GM21367 (cell line): ENCODE results near the gene RADIL.

Experiments
- ATAC-seq: cut with Tn5 transposase; IDR thresholded peaks from one replicate; pipeline ENCODE4 v1.9.1; 2021; ENCODE audit not compliant: unreplicated experiment

The RADIL gene

DNA sequence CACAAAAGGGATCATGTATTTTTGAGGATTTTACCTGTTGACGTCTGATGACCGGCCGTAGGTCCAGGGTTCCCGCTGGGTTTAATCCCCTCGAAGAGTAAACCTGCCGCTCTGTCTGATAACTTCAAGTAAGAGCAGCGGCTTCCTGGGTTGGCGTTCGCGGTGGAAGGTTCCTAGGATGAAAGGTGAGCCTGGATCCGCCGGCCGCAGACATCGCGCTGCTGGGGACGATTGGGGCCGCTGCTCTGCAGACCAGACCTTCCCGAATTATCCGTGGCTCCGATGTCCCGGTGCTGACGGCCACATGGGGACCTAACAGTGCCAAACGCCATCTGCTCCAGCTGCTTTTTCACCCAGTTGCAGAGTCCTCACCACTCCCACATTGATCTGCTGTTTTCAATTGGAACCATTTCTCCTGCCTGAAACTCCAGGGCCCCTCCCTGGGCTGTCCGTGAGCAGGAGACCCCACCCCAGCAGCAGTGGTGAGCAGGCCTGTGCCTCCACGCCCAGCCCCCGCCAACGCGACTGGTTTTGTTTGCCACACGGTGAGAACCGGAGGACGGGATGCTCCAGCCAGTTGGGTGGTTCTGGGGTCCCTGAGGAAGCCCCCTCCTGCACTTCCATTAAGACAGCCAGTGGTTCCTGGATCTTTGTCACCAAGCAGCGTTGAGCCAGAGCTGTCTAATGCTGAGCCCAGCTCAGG, 120.3 kb downstream of the RADIL start:
- ATAC-seq = no peak

DNA sequence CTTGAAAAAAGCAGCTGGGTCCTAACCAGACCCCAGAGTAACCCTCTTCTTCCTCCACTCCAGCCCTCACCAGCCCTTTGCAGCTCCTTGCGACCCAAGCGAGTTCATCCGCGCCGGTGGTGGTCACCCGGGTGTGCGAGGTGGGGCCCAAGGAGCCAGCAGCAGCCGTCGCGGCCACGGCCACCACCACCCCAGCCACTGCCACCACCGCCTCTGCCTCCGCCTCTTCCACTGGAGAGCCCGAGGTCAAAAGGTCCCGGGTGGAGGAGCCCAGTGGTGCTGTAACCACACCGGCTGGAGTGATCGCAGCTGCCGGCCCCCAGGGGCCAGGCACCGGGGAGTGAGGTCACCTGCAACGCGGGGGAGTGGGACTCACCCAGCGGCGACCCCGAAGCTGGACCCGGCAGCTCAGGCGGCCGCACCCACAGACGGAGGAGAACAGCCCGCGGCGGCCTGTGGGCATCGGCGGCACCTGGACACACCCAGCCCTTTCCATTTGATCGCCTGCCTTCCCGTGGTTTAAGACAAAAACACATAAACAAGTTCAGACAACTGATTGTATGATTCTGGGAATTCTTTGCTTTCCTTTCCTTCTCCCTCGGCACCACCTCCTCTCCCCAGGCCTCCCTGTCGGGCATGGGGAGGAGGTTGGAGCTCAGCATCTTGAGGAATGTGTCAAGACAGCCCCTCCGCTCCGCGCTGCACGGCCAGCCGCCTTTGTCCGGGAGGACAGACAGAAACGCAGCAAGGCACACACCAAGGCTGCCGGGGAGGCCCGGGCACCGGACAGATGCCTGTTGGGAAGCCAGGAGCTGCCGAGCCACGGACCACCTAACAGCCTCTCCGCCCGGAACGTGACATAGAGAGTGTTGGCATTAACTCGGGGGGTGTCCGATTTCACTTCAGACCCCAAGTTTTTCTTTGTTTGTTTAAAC, 121.1 kb downstream of the RADIL start:
- no peak for ATAC-seq

DNA sequence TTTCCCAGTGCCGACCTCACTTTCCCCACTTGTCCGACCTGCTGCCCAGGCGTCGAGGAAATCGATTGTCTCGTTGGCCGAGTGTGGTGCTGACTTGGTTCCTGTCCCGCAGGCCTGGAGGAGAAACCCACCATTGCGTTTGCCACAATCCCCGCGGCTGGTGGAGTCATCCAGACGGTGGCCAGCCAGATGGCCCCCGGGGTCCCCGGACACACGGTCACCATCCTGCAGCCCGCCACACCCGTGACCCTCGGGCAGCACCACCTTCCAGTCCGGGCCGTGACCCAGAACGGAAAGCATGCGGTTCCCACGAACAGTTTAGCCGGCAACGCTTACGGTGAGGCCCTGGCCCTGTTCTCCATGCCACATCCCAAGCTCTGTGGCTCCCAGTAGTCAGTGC, 122.6 kb downstream of the RADIL start:
- ATAC-seq = no peak

DNA sequence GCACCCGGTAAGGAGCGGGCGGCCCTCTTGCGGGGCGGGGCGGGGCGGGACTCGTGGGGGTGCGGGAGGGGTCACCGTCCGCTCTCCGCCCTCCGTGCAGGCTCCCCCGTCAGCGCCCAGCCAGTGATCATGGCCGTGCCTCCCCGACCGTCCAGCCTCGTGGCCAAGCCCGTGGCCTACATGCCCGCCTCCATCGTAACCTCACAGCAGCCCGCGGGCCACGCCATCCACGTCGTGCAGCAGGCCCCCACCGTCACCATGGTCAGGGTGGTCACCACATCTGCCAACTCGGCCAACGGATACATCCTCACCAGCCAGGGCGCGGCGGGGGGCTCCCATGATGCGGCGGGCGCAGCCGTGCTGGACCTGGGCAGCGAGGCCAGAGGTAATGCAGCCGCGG, 124.3 kb downstream of the RADIL start:
- ATAC-seq = no peak

DNA sequence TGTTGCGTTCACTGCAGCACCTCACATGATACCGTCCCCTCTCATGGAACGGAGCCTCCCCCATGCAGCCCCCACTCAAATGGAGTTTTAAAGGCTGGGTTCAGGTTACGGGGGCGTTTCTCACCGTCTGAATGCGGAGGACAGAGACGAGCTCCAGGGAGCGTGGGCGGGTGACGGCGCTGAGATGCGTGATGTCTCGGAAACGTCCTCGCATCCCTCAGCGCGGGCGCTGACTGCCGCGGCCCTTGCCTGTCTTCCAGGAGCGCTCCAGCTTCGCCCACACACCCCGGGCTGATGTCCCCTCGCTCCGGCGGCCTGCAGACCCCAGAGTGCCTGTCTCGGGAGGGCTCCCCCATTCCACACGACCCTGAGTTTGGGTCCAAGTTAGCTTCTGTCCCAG, 124.7 kb downstream of the RADIL start:
- no peak for ATAC-seq

DNA sequence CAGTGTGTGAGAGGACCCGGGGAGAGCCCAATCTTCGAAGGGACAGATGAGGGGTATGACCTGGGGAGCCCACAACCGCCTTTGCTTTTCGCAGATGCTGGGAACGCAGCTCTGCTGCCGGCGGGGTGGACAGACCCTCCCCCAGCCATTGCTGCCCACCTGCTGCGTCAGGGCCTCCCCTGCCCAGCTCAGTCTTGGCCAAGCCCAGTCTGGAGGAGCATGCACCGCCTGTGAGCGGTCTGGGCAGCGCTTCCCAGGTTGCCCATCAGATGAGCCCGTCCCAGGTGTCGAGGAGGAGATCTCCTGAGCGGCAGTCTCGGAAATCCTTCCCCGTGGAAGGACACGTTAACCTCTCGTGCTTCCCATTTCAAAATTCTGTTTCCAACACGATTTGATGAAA, 125.4 kb downstream of the RADIL start:
- ATAC-seq = no peak

DNA sequence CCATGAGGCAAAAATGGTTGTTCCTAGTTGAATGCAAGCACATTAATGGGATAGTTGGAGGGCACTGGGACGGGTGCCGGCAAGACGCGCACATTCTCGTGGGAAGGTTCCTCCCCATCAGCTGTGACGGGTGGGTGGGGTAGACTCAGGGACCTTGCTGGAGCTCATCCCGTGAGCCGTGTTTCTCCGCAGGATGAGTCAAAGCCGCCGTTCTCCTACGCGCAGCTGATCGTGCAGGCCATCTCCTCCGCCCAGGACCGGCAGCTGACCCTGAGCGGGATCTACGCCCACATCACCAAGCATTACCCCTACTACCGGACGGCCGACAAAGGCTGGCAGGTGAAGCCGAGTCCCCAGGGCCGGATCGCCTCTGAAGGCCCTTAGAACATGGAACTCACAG, 128.5 kb downstream of the RADIL start:
- no peak for ATAC-seq

DNA sequence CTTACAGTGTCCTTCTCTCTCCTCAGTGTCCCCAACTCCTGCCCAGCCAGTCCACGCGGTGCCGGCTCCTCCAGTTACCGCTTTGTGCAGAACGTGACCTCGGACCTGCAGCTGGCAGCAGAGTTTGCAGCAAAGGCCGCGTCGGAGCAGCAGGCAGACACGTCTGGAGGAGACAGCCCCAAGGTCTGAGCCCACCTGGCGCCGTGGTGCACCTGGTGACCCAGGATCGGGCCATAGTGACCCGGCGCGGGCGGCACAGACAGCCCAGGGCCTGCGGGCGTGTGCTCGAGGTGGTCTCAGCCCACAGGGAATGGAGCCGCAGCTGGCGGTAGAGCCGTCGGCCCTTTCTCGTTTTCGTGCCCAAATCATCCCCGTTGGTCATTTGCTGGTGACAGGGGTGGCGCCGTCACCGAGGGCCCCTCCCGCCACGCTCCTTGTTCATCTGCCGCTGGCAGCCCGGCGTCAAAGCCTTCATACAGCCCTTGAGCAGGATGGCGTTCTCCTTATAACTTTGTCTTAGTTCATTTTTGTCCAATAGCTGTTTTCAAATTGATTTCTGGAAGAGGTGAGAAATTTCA, 129.0 kb downstream of the RADIL start:
- no peak for ATAC-seq

DNA sequence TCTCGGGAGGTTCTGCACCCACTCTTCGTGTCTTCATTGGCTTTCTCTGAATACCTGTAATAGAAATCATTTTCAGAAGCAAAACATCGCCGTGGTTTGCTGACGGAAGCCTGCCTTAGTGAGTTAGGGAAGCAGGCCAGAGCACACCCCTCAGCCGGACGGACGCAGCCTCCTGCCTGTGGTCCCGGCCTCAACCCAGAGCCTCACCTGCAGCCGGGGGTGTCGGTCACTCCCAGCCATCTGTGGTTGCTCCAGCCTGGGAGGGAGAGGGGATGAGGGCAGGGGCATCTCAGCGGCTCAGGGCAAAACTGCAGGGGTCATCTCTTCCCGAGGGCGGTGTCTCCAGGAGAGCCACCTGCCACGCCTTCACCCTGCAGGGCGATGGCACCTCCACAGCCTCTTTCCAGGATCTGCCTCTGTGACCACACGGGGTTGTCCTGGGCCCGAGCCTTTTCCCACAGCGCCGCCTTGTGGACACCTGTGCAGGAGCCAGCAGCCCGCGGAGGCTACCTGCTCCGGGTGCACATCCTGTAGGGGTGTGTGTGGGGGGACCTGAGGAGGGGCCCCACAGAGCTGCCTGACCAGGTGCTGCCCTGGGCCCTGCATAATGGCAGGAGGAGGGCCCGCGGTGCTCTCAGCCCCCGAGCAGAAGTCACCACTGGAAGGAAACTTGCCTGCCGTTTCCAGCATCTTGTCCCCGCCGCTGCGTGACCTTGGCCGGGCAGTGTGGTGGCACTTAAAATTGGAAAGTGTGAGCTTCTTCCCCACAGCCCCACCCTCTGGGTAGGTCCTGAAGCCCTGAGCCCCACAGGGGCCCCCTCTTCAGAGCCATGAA, 129.7 kb downstream of the RADIL start:
- peak; percentile 76 for ATAC-seq

DNA sequence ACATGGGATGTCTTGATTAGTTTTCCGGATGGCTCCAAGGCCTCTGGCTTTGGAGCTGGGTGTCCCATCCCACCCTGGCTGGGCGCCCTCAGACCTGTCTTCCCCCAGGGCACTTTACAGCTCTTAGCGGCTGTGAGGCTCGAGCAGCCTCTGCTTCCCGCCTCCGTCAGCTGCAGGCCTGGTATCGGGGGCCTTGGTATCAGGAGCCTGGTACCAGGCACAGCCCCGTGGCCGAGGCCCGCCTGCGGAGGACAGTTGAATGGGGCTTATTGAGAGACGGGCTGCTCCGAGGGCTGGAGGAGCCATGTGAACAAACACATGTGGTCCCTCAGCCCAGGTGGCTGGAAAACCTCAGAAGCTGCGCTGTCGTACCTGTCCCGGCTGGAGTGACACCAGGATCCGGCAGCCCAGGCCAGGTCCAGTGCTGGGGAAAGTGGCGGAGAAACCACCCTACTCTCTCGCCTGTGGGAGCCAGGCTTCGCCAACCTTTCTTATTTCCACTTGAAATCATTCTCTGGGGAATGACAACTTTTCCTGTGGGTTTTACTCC, 132.0 kb downstream of the RADIL start:
- no peak for ATAC-seq

DNA sequence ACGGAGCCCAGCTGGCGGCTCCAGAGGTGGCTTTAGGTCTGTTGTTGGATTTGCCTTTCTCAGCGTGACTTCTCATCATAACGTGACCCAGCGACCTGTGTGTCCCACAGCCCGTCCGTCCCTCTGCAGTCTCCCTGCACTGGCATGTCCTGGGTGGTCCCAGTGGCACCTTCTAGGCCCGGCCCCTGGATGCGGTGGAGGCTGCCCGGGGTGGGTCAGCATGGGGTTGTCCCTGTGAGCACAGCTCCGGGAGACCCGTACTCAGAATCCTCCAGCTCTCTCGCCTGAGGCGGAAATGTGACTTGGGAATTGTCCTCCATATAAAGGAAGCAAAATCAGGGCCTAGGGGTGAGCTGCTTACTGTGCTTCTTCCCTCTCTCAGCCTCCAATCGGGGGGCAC, 133.7 kb downstream of the RADIL start:
- ATAC-seq = no peak

DNA sequence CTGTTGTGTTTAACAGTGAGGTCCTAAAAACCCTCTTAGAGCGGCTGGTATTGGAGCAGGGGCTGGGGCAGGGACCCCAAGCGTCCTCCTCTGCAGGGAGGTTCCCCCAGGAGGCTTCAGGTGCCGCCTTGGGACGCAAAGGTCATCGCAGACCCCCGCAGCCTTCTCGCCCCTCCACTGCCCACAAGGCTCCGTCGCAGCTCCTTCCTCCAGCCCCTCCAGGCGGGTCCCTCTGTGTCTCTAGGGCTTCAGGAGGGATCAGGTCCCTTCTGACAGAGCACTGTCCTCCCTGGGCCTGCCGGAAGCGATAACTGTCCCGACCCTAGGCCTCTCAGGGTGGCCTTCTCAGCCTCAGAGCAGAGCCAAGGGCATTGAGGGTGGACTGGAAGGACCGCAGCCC, 134.2 kb downstream of the RADIL start:
- no peak for ATAC-seq
